Fibroblast of skin of left quadriceps (primary cell): ENCODE data around the gene SERPINE1.
A peak's percentile ranks its signal among the peaks of the same experiment; 100 is the strongest.

Experiments
- DNase-seq, 2 experiments: peaks; one replicate each; pipeline ENCODE4 v3.0.0-alpha.2; 2013; ENCODE audit warnings: low read depth in 2 of 2

SERPINE1 gene

DNA sequence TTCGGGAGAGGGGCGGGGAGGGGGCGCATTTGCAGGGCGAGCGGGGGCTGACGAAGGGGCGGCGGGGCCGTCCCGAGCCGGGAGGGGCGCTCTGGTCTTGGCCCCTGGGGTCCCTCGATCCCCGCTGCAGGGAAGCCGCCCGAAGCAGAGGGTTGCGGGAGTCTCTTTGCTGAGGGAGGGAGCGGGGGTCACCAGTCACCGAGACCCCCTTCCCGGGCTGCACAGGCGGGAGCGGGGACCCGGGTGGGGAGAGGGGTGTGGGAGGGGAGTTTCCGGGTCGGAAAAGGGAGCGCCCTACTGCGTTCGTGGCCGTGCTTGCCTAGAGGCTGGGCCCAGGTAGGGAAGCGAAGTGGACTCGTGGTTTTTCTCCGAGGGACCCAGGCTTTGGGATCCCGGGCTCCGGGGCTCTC, 27.8 kb downstream of the SERPINE1 start:
- no peak for DNase-seq

DNA sequence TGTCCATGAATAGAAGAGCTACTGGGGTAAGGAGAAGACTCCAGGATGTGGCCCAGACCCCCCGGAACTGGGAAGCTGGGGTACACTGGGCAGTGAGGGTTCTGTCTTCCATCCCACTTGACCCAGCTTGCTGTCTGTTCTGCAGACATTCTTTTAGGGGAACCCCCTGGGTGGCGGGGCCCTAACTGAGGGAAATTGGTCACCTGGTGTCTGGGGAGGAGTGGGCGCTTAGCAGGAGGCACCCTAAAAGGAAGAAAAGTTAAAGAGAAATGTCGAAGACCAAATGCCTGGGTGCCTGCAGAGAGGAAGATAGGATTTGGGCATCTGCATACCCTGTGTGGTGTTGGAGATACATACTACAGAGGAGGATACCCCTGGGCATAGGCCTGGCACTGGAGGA, 28.4 kb downstream of the SERPINE1 start:
- DNase-seq: no peak

DNA sequence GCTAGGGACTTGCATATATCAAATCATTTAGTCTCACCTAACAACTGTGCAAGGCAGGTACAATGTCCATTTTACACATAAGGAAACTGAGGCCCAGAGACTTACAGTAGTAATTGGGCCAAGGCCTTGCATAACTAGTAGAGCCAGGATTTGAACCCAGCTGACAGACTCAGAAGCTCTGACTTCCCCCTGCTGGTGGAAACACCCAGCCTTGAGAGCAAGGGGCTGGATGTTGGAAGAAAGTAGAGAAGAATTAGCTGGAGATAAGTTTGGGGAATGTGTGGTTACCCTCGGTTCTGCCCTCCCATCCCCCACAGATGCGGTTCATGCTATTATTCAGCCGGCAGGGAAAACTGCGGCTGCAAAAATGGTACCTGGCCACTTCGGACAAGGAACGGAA, 29.4 kb downstream of the SERPINE1 start:
- no peak for DNase-seq

DNA sequence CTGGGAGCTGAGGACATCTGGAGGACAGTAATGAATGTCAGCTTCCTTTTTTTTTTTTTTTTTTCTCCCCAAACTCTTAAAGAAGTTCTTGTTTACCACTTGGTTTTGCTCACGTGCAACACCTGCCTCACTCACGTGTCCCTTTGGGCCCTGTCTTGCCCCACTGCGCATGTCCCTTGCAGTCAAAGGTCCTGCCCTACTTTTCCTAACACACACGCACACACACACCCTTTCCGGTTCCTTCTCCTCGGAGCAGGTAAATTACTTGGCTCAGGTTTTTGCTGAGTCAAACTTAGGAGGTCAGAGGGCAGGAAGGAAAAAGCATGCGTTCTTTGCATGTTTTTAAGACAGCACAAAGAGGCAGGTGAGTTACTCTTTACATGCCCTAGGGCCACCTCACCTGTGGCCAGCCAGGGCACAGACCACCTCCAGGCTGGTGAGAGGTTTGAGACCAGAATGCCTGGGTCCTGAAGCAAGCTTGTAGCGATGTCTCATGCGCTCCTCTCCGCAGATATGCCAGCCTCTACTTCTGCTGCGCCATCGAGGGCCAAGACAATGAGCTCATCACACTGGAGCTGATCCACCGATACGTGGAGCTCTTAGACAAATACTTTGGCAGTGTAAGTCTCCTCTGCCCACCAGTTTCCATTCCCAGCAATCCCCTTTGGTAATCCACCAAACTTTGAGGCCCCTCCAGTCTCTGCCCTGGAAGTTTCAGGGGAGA, 30.1 kb downstream of the SERPINE1 start:
- no peak for DNase-seq

DNA sequence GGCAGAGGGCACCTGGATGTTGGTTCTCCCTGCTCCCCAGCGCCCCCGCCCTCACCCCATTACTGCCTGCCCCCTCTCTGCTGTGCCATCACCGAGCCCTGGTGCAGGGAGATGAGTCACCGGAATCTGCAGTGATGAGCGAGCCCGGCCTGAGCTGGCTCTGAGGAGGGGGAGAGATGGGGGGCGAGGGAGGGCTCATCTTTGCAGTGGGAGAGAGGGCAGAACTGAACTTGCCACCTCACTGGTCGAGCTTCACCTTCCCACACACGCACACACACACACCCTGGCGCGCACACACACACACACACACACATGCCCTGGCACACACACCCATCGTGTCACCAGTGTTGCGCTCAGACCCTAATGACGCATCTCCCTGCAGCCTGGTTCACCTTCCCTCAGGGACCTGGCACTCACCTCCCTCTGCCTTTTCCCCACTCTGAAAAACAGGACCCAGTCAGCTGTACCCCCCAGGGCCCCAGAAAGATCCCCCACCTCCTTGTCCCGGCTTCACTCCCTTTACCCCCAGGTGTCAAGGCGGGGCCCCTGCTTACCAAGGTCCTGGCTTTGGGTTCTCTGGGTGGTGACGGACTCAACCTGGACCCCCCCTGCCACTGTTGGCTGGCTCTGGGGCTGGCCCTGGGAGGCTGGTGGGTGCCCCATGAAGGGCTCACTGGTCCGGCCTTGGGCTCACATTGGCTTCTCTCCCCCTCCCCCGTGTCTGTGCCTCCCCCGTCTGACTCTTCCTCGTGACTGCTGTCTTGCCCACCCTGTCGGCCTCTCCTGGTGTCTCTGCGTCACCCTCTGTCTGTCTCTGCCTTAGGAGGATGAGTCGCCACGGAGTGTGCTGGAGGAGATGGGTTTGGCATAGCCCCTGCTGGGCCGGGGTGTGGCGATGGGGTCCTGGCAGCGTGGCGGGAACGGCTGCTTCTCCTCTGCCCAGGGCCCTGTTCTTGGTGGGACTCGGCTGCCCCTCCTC, 33.1 kb downstream of the SERPINE1 start:
- DNase-seq: no peak

DNA sequence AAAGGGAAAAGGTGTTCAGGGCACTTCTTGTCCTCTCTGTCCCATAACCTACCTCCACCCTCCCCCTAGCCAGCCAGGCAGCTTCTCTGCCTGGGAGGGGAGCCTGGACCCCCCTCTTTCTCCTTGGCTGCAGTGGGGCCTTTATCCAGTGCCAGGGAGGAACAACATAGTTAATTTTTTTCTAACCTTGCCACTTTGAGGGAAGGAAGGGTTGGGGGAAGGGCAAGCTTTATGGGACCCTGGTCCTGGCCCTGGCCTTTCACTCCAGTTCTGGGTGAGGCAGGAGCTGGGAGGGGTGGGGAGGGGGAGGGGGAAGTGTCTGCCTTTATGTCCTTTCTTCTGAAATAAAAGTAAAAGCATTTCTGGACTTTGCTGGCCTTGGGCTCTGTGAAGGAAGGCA, 34.0 kb downstream of the SERPINE1 start:
- no peak for DNase-seq

DNA sequence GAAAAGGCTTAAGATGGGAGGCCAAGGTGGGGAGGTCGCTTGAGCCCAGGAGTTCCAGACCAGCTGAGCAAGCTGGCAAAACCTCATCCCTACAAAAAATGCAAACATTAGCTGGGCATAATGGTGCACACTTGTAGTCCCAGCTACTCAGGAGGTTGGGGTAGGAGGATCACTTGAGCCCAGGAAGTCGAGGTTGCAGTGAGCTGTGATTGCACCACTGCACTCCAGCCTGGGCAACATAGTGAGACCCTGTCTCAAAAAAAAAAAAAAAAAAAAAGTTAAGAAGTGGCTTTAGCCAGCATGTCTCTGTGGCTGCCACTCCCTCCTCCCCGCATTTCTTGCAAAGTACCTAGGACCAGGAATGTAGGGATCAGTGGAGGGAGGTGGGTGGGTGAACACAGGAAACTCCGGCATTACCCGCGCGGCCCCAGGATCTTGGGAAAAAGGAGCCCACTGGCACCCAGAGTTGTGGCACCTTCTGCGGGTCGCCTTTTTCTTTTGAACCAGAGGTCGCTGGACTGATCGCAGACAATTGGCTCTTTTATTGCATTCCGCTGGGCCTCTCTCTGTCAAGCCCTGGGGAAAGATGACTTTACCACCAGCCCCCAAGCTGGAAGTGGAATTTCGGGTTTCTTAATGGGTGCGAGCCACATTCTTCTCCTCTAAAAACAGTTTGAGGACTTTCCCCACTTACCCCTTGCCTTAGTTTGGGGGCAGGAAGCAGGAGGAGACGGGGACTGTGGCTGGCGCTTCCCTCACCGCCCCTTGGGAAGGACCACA, 35.0 kb downstream of the SERPINE1 start:
- DNase-seq: no peak

DNA sequence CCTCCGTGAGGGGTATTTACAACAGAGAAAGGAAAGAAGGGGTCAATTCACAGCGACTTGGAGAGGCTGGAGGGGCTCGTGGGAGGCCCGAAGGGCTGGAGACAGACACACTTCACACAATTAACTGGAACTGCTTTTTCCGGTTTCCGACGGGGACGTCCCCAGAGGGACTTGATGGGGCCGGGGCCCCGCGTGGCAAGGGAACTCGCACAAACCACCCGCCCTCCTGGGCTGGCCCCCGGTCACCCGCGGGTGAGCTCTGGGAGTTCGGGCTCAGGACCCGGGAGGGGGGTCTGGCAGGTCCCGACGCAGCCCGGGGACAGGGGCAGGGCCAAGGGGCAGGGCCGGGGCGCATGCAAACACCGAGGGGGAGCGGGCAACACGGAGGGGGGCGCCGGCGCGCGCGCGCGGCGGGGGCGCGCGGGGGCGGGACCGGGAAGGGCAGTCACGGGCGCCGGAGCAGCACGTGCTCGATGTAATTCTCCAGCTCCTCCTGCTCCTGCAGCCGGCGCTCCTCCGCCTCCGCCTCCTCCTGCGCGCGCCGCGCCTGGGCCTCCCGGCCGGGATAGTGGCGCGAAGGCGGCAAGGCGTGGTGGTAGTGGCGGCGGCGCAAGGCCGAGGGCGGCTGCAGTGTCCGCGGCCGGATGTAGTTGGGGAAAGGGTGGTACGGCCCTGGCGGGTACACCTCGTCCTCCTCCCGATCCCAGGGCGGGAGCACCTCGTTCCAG, 35.8 kb downstream of the SERPINE1 start:
- no peak for DNase-seq

DNA sequence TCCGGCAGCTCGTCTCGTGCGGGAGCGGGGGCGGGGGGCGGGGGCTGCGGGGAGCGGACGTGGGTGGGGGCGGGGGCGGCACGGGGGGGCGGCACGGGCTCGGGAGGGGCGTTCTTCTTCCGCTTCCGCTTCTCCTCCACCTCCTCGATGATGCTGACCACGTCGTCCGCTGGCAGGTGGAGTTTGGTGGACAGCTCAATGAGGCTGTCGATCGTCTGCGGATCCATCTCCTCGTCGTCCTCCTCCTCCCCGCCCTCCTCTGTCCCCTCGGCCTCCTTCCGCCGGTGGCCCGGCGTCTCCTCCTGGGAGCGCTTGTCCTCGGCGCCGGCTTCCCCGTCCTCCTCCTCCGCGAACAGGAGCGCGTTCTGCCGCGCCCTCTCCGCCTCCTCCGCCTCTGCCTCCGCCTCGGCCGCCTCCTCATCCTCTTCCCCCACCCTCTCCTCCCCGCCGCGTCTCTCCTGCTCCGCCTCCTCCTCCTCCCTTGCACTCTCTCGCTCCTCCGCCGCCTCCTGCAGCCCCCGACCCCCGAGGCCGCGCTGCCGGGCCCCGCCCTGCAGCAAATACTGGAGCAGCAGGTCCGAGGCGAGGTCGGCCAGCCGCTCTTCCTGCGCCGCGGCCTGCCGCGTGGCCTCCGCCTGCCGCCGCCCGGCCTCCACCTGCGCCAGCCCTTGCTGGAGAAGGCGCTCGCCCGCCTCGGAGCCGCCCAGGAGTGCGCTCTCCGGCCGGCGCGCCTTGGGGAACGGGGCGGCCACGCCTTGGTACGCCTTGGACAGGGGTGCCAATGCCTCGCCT, 36.6 kb downstream of the SERPINE1 start:
- no peak for DNase-seq

DNA sequence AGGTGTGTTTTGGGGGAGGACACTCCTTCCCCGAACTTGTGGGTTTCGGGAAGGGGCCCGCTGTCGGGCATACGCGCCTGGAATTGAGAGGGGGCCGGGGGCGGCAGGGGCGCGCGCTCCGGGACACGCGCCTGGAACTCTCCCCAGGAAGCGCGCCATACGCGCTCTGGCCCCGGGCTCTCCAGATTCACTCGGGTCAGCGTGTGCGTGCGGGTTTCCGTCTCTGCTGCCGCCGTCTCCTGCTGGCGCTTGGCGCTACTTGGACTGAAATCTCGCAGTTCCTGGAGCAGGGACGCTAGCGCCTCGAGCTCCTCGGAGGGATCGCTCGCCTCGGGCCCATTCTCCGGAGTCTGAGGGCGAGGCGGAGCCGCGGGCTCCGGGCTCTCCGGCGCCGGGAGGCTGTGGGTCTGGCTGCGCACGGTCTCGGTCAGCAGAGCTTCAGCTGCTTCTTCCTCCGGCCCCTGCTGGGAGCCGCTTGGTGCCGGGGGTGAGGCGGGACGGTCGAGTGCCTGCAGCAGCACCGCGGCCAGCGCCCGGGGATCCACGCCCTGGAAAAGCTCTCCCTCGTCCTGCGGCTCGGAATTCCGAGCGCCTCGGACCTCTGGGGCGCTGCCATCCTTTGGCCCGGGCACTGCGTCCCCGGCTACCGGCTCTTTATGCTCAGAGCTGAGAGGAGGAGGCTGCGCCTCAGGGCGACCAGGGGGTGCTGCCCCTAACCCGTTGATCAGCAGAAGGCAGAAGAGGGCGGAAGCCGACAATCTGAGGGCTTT, 37.4 kb downstream of the SERPINE1 start:
- no peak for DNase-seq

DNA sequence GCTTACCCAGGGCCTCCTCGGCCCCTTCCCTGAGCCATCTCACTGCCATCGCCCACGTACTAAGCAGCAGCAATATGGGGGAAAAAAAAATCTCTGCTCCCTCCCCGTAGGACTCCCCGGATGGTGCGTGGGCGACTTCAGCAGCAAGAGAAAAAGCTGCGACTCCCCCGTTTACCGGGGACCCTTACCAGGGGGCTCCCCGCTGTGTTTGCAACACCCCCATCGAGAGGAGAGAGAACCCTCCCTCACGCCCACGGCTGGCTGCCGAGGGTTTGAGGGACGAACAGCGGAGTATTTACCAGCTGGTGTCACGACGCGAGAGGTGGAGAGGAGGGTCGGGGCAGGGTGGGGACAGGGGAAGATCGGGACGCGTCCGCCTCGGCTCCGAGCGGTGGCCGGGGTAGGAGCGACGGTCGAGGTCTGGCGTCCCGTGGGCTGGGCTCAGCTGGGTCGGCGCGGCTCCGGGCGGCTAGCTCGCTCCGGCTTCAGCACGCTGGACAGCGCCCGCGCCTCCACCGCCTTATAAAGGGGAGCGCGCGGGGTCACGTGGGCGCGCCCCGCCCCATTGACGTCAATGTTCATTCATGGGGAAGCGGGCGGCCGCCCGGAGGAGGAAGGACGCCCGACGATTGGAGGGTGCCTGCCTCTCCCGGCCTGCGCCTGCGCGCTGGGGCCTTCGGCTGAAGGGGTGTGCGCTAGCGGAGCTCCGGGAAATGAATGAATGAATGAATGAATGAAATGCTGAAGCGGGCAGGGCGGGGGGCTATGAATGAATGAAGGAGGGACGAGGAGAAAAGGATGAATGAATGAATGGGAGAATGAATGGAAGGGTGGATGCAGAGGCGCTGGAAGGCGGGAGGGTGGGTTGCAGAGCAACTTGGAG, 38.4 kb downstream of the SERPINE1 start, which contains the start of gene VGF:
Gene VGF (minus strand): TSS at position 495 of the 883 bp plus-strand sequence. CDS start 726 bp downstream, outside the sequence.
- DNase-seq: peak; percentile 88 to 90

DNA sequence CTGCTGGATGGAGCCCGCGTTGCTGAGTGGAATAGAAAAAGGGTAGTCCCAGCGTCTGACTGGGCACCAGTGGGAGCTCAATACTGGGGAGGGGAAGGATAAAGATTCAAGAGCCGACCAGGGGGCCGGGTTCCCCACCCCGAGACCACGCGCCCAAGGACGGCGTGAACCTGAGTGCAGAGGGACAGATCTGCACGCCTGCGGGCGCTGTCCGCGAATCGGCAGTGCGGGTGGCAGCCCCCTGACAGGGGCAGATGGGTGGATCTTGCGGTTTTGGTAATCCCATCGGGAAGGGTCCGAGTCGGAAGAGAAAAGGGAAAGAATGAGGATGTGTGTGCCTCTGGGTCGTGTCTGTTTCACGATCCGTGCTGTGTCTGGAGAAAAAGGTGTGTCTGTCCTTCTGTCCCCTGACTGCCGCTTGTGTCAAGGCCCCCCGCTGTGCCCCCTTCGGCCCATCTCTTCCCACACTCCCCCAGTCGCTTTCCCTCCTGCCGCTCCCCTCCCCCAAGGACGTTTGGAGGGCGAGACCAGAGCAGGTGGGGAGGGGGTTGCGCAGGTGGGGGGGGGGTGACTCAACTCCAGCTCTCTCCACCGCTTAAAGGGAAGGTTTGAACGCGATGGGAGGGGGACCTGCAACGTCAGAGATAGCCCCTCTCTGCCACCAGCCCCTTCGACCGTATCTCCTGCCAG, 39.2 kb downstream of the SERPINE1 start:
- no peak for DNase-seq

DNA sequence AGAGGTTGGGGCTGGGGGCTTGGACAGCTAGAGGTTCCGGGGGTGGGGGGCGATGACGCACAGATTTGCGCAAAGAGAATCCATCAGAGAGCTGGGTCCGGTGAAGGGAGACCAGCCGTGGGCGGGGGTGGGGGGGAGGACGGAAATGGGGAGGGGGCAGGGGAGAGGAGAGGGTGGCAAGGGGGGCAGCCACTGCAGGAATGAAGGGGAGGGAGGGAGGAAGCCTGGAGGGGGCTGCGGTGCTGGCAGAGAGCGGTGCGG, 39.7 kb downstream of the SERPINE1 start:
- no peak for DNase-seq

DNA sequence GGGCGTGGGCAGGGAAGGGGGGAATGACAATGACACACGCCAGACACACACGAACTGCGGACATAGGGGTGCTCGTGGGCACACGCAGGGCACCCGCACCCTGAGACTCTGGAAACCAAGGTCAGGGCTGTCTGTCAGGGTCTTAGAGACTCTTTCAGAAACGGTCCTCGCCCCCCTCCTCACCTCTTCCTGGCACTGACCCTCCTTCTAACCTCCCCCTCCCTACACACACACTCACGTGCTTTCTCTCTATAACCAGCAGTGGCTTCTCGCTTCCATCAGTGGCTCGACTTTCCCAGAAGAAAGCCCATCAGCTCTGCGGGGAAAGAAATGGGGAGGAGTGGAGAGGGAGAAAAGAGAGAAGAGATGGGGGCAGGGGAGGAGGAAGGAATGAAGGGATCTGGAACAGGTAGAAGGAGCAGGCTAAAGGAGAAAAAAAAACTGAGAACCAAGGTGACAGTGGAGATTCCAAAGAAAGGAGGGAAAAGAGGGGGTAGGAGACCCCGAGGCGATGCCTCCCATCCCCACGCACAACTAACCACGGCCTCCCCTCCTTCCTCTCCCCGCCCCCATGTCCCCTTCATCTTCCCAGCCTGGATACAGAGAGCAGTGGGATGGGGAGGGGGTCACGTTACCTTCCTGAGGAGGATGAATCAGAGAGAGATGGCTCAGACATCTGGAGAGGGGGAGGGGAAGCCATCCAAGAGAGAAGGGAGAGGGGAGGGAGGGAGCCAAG, 40.2 kb downstream of the SERPINE1 start:
- peak; percentile 45 to 57 for DNase-seq

DNA sequence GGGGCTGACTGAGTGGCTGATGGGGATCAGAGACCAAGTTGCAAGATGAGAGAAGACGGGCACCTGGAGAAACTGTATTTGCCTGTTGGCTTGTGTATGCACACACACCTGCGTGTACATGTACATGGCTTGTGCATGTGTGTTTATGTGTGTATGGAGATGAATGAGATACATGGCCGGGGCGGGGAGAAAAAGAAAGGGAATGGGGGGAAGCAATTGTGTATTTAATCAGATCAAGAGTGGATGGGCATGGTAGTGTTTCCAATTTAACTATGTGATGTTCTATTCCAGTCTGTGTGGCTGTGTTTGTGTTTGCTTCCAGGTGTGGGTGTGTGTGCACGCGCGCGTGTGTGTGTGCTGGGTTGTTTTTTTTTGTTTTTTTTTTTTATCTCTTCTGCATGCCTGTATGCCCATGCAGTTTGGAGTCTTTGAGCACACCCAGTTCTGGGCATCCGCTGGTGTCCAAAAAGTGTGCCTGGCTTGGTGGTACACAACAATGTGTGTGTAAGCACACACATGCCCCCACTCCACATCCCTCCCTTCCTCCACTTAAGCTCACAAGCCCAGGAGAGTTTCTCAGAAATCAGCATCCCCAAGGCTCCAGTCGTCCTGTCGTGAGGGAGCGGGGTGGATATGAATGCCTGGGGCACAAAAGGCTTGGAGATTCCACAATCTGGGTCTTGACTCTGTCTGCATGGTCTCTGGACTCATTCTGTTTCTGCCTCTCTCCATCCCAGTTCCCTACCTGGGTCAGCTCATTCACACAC, 40.9 kb downstream of the SERPINE1 start:
- no peak for DNase-seq

DNA sequence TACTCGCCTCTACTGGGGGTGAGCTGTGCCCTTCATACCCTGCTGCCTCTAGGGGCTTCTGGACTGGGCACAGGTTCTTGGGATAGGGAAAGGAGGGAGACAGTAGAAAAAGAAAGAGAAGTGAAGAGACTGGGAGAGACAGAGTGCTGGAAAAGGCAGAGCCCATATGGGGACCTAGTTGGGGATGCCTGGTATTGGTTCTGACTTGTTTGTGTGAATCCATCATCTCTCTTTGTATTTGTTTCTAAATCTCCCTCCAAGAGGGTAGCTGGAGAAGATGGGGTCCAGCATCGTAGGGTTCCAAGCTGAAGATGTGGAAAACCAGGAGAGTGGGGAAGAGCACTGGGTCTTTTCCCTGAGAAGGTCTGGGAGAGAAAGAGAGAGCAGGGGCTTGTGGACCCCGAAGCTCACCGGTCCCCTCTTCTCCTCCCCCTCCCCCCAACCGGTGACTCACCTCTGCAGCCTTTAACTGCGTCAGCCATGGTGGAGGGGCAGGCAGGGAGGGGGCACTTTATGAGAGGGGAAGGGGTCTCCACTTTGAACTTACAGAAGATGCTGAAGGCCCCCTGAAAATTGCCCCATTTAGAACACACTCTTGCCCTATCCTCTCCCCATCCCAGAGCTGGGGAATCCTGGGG, 41.6 kb downstream of the SERPINE1 start:
- DNase-seq: no peak
